Ovary (tissue), 9 donors: Measurements from ENCODE around the gene PRXL2B. TPM values are rescaled to one million over a fixed set of nuclear protein-coding genes. Genes with fewer than 3 reads are reported as not detected.

Source experiments
- DNase-seq, 5 donors: peaks; one replicate each; pipeline ENCODE4 v3.0.0-alpha.2; 2019 to 2020
- H3K27ac ChIP-seq, 2 donors: fragments of 200-600 bp; one replicate each; pipeline versions ENCODE4 v1.5.1 to v1.8.0; 2019 to 2022
- H3K27me3 ChIP-seq: fragments of 200-600 bp; one replicate; pipeline ENCODE4 v1.8.0; 2022
- H3K36me3 ChIP-seq: fragments of 200-600 bp; sonication (generic); one replicate; pipeline ENCODE4 v1.5.1; 2019
- H3K4me1 ChIP-seq: one replicate; pipeline ENCODE4 v1.8.1; 2013; ENCODE audit warnings: mild to moderate bottlenecking, moderate library complexity; ENCODE audit not compliant: insufficient read depth
- H3K4me3 ChIP-seq: fragments of 200-600 bp; sonication (generic); one replicate; pipeline ENCODE4 v1.5.1; 2017
- H3K9me3 ChIP-seq, 2 donors: fragments of 200-600 bp in 1 of 2; sonication (generic) in 1 of 2; one replicate each; pipeline versions ENCODE4 v1.5.1 to v1.8.1; 2013 to 2019; ENCODE audit warnings: mild to moderate bottlenecking in 1 of 2, moderate library complexity in 1 of 2
- EP300 ChIP-seq: sonication (generic); formaldehyde crosslinking; IDR thresholded peaks from one replicate; pipeline ENCODE4 v1.6.1; 2017; ENCODE audit warnings: antibody characterized with exemption
- POLR2A ChIP-seq: fragments of 450-650 bp; IDR thresholded peaks from one replicate; pipeline ENCODE4 v1.6.1; 2017; ENCODE audit warnings: antibody characterized with exemption, mild to moderate bottlenecking, moderate library complexity
- WGBS, 3 donors: extraction: QIAGEN DNeasy Blood & Tissue Kit in 1 of 3; methylation state at CpG; one replicate each; pipeline versions ENCODE4 v1.1.5 to v1.1.7; 2013 to 2017; 5-methylcytosine and 5-hydroxymethylcytosine counted together
- intact Hi-C, 4 donors: fragments of 100-400 bp; cut with DNase I; formaldehyde crosslinking; loops; one replicate each; pipeline versions ENCODE4 v1.11.0 to v1.15.1; 2022 to 2023
- polyA plus RNA-seq, 2 donors: library from polyadenylated mRNA; stranded (reverse); fragments of 200-250 nt in 1 of 2; fragments of 350-450 nt in 1 of 2; fragmentation: Illumina TruSeq in 1 of 2; extraction: RNeasy Lipid Tissue Mini Kit (QIAGEN cat#74804) in 1 of 2; gene quantifications; one replicate each; pipeline ENCODE4 v1.2.3, GENCODE V29; 2013 to 2014
- total RNA-seq, 7 donors: library from RNA; depleted of rRNA in 2 of 7; stranded (reverse); fragments of >200 nt in 2 of 7; fragmentation: NEBNext Ultra II Directional in 3 of 7; extraction: Animal tissue kit (Norgen Biotek cat#: 25700) in 3 of 7; gene quantifications; one replicate each; pipeline versions ENCODE4 v1.1.0 to v1.2.4, GENCODE V29; 2016 to 2023
- TF ChIP-seq, protein P1 (sequence below), 3 donors: fragments of 450-650 bp in 2 of 3; fragments of 200-600 bp in 1 of 3; IDR thresholded peaks; one replicate each; pipeline versions ENCODE4 v1.5.1 to v1.8.0; 2016 to 2022; ENCODE audit warnings: antibody characterized with exemption in 3 of 3, mild to moderate bottlenecking in 1 of 3
- donor health status: DM: no; HTN: no; CAD: no; lungs with moderate emphysema.
- donor health status: DM: no; HTN: no; CAD: no.
- donor health status: Bipolar disorder and iron deficiency.
- donor health status: DM: yes; HTN: yes; CAD: no.
- donor health status: DM: no; HTN: no; CAD: no.
- donor health status: DM: yes; HTN: yes; CAD: no.

PRXL2B gene
- total and polyA plus RNA-seq, 9 donors: 3.2 to 34.1 (median 14.7) TPM

GRCh38 chr1:2606396-2606880 lies 19.9 kb downstream of the PRXL2B start:
- peak in 1 of 5 donors; percentile 20 for DNase-seq
- Histone ChIP-seq H3K9me3 (no peaks in the 10 kb centered on the region), H3K27ac (no peak overlapping the region), H3K4me3 (no peak overlapping the region), H3K4me1 (peaks cover 2% of the 10 kb centered on the region), H3K27me3 (no peaks in the 10 kb centered on the region), H3K36me3 (no peaks in the 10 kb centered on the region)
- WGBS, 3 donors: 74 to 84% (median 81%) methylated on average over 10 to 15 of the region's 15 CpGs
- TF ChIP-seq POLR2A: no peak
- TF ChIP-seq, protein P1, sequence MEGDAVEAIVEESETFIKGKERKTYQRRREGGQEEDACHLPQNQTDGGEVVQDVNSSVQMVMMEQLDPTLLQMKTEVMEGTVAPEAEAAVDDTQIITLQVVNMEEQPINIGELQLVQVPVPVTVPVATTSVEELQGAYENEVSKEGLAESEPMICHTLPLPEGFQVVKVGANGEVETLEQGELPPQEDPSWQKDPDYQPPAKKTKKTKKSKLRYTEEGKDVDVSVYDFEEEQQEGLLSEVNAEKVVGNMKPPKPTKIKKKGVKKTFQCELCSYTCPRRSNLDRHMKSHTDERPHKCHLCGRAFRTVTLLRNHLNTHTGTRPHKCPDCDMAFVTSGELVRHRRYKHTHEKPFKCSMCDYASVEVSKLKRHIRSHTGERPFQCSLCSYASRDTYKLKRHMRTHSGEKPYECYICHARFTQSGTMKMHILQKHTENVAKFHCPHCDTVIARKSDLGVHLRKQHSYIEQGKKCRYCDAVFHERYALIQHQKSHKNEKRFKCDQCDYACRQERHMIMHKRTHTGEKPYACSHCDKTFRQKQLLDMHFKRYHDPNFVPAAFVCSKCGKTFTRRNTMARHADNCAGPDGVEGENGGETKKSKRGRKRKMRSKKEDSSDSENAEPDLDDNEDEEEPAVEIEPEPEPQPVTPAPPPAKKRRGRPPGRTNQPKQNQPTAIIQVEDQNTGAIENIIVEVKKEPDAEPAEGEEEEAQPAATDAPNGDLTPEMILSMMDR (IDR thresholded peaks at IDR 0.05): no peak
- TF ChIP-seq EP300: no peak
- intact Hi-C loops: no loop called here

DNA sequence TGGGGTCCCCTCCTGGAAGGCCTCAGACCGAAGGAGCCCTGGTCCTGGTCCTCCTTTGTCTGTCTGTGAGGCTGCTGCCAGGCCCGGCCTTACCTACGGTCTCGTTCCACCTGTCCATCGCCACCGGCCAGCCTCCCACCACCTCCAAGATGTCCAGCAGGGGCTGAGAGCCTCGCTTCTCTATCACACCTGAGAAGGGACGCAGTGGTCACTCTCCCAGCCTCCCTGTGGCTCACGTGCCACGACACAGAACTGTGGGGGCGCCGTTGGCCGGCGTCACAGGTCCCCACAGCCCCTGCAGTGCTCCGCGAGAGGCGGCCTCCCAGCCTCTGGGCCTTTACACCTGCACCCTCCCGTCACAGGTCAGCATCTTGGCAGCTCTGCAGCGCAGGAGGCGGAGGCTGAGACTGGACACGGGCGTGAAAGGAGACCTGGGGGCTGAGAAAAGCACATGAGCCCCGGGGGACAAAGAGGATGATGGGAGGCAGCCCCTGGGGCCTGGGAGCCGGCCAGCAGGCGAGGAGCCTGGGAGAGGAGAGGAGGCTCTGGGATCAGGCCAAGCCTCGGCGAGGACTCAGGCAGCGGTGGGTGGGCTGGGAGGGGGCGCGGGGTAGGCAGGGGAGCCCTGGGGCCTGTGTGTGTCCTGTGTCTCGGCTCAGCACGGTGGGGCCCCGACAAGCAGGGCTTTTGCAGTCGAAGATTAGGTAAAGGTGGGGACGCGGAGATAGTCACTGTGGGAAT lies 20.5 kb downstream of the PRXL2B start:
- Histone ChIP-seq H3K36me3 (no peaks in the 10 kb centered on the region), H3K27me3 (no peaks in the 10 kb centered on the region), H3K4me3 (no peak overlapping the region), H3K27ac (no peak overlapping the region), H3K9me3 (no peaks in the 10 kb centered on the region), H3K4me1 (peaks cover 2% of the 10 kb centered on the region)
- TF ChIP-seq POLR2A (no peak), EP300 (no peak)
- TF ChIP-seq, protein P1 (IDR thresholded peaks at IDR 0.05): no peak
- 34 to 45% (median 41%) methylated on average over 36 of the region's 36 CpGs for WGBS, 3 donors
- intact Hi-C loops: no loop called here
- peak in 1 of 5 donors; percentile 24 for DNase-seq

GRCh38 chr1:2607641-2608091 lies 21.1 kb downstream of the PRXL2B start:
- WGBS, 3 donors: 13 to 24% (median 17%) methylated on average over 13 of the region's 13 CpGs
- no peaks in the 10 kb centered on the region for H3K27me3 ChIP-seq

DNA sequence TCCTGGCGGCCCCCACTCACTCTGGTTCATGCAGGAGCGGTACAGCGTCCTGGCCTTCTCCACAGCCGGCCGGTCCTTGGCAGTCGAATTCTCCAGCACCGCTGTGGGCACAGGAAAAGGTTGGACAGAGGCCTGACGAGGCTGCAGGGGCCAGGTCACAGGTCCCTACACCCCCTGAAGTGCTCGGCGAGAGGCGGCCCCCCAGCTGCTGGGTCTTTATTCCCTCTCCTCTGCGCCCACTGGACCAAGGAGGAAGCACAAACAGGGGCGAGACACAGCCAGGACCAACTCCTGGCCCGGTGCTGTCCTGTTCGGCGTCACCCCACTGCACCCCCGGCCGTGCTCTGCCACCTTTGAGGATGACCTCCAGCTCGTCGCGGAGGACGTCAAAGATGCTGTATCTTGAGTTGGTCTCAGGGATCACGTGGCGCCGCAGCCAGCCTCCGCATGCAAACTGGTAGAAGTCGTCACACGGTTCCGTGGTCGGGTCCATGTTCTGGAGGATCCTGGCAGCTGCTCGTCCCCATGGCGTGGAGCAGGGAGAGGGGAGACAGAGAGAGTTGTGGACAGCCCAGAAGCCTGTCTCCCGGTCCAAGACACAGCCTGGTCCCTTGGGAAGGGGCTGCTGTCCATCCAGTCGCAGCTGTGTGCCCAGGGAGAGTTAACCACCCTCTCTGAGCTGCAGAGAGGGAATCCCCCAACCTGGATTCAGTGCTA lies 22.9 kb downstream of the PRXL2B start:
- Histone ChIP-seq H3K9me3 (no peaks in the 10 kb centered on the region), H3K4me3 (no peak overlapping the region), H3K27ac (no peak overlapping the region), H3K4me1 (peaks cover 2% of the 10 kb centered on the region), H3K36me3 (no peaks in the 10 kb centered on the region), H3K27me3 (no peaks in the 10 kb centered on the region)
- intact Hi-C loops: no loop called here
- TF ChIP-seq POLR2A (no peak), EP300 (no peak)
- TF ChIP-seq, protein P1 (IDR thresholded peaks at IDR 0.05): no peak
- 79 to 88% (median 82%) methylated on average over 32 to 34 of the region's 34 CpGs for WGBS, 3 donors
- peak in 1 of 5 donors; percentile 22 for DNase-seq

More at GRCh38 chr1:2607641-2608091, 21.1 kb downstream of the PRXL2B start:
- intact Hi-C loops: no loop called here
- H3K36me3 ChIP-seq: no peaks in the 10 kb centered on the region
- no peaks in the 10 kb centered on the region for H3K9me3 ChIP-seq
- peak in 2 of 5 donors; percentile 25 to 30 for DNase-seq
- peaks cover 2% of the 10 kb centered on the region for H3K4me1 ChIP-seq
- H3K4me3 ChIP-seq: no peak overlapping the region
- TF ChIP-seq, protein P1 (IDR thresholded peaks at IDR 0.05): no peak
- TF ChIP-seq EP300: no peak
- no peak for TF ChIP-seq POLR2A
- H3K27ac ChIP-seq: no peak overlapping the region
